ENCODE data around the gene POLR2L.

Gene POLR2L

DNA sequence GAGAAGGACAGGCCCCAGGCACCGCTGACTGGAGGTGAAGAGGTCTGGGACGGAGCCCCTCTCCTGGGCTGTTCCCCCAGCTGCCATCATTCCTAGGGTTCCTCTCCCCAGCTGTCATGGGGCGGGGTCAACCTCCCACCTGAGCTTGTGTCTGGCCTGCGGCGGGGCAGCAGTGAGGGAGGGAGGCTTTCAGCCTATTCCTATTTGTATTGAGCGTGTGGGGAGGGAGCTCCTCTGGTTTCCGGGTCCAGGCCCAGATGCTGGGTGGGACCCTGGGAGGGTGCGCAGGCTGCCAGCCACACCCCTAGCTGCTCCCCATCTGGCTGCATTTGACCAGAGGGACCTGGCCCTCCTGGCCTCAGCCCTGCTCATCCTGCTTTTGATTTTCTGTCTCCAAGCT is 14.1 kb upstream of the POLR2L start:
- no peak for DNase-seq (ENCODE audit: low read depth, low spot score)

DNA sequence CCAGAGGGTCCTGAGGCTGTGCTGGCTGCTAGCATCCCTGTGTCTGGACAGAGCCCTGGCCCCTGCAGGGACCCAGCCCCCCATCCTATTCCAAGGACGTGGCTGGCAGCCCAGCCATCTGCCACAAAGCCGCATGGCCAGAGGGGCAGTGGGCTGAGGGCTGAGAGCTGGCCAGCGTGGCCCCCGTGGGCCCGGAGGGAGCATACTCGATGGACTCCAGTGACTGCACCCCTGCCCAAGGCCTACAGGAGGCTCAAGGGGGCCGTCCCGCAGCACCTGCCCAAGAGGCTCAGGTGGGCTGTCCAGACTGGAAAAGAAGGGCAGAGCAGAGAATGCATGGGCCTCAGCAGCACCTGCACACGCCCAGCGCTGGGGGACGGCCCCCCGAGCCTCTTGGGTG is 13.5 kb upstream of the POLR2L start:
- in situ Hi-C loops (cut with HindIII; ENCODE audit: low sequenced_read_pairs): no loop called here
- H3K4me3 ChIP-seq (ENCODE audit: low read depth, low read length): no peak overlapping the region
- no peak for DNase-seq (ENCODE audit: low read depth, low spot score)
- no peak for TF ChIP-seq CTCF (IDR thresholded peaks at IDR 0.05; ENCODE audit: low read depth, low read length)

More for the DNA sequence above, 14.1 kb upstream of the POLR2L start:
- no peak overlapping the region for H3K4me3 ChIP-seq (ENCODE audit: low read depth, low read length)
- no peak for TF ChIP-seq CTCF (IDR thresholded peaks at IDR 0.05; ENCODE audit: low read depth, low read length)
- in situ Hi-C loops (cut with HindIII; ENCODE audit: low sequenced_read_pairs): no loop called here

DNA sequence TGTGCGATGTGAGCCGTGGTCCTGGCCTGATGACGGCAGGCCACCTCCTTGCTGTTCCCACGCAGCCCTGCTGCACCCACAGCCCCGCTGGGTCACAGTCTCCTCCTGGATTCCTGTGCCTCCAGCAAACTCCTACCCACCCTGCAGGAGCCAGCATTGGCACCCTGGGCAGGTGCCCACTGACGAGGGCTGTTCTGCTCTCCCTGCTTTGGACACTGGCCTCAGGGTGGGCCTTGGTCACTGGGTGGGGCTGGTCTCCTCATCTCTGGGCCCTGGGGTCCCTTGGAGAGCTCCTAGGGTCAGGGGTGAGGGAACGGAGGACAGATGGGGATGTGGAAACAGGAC is 13.0 kb upstream of the POLR2L start:
- no peak overlapping the region for H3K4me3 ChIP-seq (ENCODE audit: low read depth, low read length)
- TF ChIP-seq CTCF (IDR thresholded peaks at IDR 0.05; ENCODE audit: low read depth, low read length): no peak
- in situ Hi-C loops (cut with HindIII; ENCODE audit: low sequenced_read_pairs): no loop called here

DNA sequence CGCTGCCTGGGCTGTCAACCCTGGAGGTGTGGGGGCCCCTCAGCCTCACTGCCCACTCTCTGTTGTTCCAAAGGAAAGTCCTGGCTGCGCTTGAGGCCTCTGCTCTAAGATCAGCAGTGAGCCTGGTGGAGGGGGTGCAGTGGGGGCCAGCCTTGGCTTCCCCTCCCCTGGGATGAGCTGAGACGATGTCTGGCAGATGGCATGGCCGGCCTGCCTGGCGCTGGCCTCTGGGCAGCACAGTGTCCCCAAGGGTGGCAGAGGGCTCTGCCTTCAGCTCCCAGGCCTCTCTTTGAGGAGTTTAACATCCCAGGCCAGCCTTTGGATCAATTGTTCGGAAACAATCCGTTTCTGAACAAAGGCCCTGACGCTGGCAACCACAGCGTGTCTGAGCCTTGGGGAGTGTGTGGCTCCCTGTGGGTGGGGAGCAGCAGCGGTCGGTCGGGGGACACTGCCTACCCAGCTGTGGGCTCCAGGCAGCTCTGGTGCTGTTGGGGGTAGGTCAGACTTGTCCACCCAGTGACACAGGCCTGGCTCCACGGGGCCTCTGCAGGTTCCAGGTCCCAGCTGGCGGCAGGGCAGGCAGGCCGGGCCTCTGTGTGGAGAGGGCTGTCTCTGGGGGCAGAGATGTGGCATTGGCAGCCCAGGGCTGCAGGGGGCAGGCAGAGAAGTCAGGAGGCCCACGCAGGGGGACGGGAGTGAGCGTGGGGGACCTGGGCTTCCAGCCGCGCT is 12.4 kb upstream of the POLR2L start:
- in situ Hi-C loops (cut with HindIII; ENCODE audit: low sequenced_read_pairs): no loop called here
- TF ChIP-seq CTCF (IDR thresholded peaks at IDR 0.05; ENCODE audit: low read depth, low read length): no peak
- no peak overlapping the region for H3K4me3 ChIP-seq (ENCODE audit: low read depth, low read length)
- DNase-seq (ENCODE audit: low read depth, low spot score): no peak

More for the DNA sequence above, 13.0 kb upstream of the POLR2L start:
- DNase-seq (ENCODE audit: low read depth, low spot score): no peak

GRCh38 chr11:853682-854448 is 11.5 kb upstream of the POLR2L start:
- in situ Hi-C loops (cut with HindIII; ENCODE audit: low sequenced_read_pairs): no loop called here
- no peak for TF ChIP-seq CTCF (IDR thresholded peaks at IDR 0.05; ENCODE audit: low read depth, low read length)
- no peak overlapping the region for H3K4me3 ChIP-seq (ENCODE audit: low read depth, low read length)
- no peak for DNase-seq (ENCODE audit: low read depth, low spot score)

- no peak for TF ChIP-seq CTCF (IDR thresholded peaks at IDR 0.05; ENCODE audit: low read depth, low read length)
- no peak for DNase-seq (ENCODE audit: low read depth, low spot score)
- H3K4me3 ChIP-seq (ENCODE audit: low read depth, low read length): no peak overlapping the region
- in situ Hi-C loops (cut with HindIII; ENCODE audit: low sequenced_read_pairs): no loop called here
These were observed 10.4 kb upstream of the POLR2L start for GRCh38 chr11:852762-853161.

Data from astrocyte of the spinal cord (primary cell).